NCI-H1694 (cell line): Measurements from ENCODE around the gene PTPMT1.
A peak's percentile ranks its signal among the peaks of the same experiment; 100 is the strongest.
"Not testable (repeated sequence)": the region's sequence is repeated elsewhere in the genome, so short reads cannot be mapped to it uniquely, and the experiment has no call there.

ENCODE experiments used
- DNase-seq: peaks from one replicate; lab custom pipeline; 2025; lab: John Stamatoyannopoulos, UW

The PTPMT1 gene, protein sequence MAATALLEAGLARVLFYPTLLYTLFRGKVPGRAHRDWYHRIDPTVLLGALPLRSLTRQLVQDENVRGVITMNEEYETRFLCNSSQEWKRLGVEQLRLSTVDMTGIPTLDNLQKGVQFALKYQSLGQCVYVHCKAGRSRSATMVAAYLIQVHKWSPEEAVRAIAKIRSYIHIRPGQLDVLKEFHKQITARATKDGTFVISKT

DNA sequence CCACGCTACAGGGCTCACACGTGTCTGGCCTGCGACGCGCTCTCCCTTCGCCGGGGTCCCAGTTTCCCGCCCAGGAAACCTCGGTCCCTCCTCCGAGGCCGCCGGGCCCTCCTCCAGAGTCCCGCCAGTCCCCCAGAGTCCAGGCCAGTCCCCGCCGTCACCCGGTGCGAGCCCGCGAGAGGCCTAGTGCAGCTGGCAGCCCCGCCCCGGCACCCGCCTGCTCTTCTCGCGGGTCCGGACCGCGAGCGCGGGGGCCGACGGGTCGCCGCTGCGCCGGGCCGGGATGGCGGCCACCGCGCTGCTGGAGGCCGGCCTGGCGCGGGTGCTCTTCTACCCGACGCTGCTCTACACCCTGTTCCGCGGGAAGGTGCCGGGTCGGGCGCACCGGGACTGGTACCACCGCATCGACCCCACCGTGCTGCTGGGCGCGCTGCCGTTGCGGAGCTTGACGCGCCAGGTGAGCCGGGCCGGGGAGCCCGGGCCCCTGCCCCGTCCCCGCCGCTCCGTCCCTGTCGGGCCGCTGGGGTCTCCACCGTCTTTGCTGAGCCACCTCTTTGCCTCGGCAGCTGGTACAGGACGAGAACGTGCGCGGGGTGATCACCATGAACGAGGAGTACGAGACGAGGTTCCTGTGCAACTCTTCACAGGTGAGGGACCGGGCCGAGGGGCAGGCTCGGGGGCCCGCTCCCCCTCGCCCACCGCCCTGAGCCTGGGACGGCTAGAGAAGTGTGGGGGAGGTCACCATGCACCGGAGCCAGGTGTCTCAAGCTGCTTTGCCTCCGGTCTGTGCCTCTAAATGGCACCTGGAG is at the start of gene PTPMT1:
Gene PTPMT1 (plus strand): TSS at position 260 of the 809 bp plus-strand sequence. CDS start 24 bp downstream, at position 284.
- no peak for DNase-seq

DNA sequence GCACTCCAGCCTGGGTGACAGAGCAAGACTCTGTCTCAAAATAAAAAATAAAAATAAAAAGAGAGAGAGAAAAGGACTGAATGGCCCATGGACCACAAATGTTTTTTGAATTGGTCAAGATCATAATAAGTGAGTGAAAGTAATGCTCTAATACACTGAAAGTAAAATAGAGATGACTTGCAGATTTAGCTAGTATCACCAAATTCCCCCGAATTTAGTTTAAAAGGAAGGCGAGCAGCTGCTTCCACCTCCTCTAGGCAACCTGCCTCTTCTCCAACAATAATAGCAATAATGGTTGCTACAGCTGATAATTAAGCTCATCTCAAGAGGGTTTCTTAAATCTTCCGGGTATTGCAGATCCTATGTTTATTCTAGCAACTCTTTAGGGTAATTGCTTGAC is 49.2 kb upstream of the PTPMT1 start:
- DNase-seq: no peak

DNA sequence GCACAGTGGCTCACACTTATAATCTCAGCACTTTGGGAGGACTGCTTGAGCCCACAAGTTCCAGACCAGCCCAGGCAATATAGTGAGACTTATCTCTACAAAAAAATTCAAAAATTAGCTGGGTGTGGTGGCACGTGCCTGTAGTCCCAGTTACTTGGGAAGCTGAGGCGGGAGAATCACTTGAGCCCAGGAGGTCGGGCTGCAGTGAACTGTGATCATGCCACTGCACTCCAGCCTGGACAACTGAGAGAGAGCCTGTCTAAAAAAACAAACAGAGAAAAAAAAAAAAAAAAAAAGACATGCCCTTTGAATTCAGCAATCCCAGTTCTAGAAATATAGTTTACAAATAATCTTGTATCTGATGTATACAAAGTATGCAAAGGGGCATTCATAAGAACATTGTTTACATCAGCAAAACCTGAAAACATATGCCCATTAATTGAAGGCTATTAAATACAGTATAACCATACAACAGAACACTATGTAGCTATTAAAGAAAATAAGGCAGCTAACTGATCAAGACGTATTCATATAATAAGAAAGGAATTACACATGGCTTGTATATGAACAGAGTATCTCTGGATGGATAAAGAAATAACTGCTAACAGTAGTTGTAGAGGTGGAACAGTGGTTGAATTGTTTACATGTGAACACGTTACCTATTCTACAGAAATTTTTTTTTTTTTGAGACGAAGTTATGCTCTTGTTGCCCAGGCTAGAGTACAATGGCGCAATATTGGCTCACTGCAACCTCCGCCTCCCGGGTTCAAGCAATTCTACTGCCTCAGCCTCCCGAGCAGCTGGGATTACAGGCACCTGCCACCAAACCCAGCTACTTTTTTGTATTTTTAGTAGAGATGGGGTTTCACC is 48.2 kb upstream of the PTPMT1 start:
- DNase-seq: no peak

DNA sequence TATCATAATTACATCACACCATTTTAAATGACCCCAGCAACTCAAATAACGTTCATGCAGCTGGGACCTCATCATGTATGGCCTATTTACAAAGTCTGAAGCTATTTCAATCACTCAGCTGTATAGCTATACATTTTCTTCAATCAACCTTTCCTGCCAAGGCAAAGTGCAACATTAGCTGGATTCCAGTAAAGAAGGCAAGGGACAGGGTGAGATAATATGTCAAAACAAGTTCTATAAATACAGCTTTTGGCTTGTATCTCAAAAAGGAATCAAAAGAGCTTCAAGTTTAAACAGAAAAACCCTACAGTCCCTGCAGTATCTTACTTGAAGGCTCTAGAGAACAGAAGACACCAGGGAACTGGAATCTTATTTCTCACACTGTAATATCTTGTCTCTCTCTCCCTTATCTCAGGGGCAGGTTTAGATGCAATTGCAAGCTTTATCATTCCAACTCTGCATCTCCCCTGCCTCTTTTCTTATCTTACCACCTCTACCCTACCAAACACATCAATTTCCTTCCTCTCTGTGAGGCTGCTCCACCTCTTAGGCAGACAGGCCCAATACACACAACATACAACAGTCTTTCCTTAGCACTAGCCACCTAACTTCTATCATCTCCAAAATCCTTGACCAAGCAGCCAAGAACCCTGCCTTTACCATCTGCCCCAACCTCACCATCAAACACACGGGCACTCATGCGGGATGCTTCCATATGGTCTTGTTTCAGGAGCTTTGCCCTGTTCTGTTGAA is 47.0 kb upstream of the PTPMT1 start:
- DNase-seq: peak; percentile 44

DNA sequence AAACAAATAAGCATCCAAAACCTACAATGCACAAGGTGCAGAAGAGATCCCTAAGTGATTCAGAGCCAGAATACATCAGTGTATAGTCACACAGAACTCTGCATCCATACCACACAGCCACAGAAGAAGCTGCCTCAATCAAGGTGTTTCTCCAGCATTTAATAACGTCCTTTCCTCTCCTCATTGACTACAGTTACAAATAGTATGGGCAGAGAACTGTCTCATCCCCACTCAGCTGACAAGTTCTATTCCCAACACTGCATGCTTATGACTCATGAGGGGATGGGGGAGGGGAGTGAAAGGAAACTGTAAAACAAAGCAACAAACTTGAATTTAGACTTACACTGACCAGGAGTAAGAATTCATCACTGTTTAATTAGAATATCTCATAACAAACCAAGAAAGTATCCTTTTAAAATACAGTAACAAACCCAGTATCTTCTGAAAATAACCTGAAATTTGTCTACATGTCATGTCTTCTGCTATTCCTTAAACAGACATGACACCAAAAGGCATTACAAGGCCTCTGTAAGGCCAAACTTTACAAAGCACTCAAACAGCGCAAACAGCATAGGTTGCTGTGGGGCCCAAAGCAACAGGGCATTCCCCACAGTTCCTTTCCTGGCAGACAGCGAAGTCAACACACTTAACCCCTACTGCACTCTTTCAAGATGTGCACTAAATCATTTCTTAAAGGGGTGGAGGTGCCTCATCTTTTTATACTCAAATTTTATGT is 41.7 kb upstream of the PTPMT1 start:
- DNase-seq: no peak

DNA sequence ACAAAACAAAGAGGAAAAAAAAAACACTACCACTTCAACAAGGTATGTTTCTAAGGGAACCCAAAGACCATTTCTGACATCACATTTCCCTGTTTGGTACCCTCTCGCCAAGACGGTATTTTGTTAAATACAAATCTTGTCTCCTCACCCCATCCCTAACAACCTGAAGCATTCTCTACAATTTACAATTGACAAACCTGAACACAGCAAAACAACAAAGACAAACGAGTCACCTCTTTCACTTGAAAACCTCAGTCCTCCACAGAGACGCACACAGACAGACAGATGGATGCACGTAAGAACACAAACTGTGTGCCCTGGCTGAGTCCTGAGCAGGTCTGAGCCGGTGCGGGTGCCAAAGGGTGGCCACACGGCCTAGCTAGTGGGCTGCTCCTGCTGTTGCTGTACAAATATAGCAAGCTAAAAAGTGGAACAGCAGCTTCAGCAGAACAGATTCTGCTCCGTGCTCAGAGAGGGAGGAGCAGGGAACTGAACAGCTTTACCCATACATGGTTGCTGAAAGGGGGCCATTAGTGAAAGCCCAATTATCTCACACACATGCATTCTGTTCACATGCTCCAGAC is 41.0 kb upstream of the PTPMT1 start:
- DNase-seq: peak; percentile 66

DNA sequence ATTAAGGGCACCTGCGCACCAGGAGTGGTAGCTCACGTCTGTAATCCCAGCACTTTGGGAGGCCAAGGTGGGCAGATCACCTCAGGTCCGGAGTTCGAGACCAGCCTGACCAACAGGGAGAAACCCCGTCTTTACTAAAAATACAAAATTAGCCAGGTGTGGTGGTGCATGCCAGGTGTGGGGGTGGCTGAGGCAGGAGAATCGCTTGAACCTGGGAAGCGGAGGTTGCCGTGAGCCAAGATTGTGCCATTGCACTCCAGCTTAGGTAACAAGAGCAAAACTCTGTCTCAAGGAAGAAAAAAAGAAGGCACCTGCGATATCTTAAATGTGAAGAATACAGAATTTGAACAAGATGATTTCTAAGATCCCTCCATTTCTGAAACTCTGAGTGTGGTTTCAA is 39.4 kb upstream of the PTPMT1 start:
- DNase-seq: not testable (repeated sequence)

DNA sequence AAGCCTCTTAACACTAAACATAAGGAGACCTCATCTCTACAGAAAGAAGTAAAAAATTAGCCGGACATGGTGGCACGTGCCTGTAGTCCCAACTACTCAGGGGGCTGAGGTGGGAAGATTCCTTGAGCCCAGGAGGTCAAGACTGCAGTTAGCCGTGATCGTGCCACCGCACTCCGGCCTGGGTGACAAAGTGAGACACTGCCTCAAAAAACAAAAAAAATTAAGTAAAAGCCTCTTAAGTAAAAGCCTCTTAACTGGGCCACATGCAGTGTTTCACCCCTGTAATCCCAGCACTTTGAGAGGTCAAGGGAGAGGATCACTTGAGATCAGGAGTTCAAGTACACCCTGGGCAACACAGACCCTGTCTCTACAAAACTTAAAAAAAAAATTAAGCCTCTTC is 38.2 kb upstream of the PTPMT1 start:
- no peak for DNase-seq

DNA sequence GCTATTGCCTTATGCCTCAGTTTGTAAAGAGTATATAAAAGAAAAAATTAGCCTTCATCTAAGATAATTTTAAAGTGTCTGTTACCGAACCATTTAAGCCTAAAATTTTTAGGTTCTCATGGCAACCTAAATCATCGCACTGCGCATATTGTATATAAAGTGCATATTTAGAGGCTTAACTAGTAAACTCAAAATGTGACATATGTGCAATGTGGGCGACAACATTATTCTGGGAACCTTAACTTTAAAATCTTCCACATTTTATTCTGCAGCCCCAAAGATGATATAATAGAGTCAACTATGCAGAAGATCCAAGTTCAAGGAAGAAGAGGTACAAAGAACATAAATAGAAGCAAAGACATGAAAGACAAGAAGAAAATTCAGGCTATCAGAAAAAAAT is 35.4 kb upstream of the PTPMT1 start:
- no peak for DNase-seq

DNA sequence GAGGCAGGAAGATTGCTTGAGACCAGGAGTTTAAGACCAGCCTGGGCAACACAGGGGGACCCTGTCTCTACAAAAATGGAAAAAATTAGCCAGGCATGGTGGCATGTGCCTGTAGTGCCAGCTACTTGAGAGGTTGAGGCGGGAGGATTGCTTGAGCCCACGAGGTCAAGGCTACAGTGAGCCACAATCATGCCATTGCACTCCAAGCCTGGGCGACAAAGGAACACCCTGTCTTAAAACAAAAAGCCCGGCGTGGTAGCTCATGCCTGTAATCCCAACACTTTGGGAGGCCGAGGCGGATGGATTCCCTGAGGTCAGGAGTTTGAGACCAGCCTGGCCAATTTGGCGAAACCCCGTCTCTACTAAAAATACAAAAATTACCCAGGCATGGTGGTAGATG is 34.7 kb upstream of the PTPMT1 start:
- not testable (repeated sequence) for DNase-seq

DNA sequence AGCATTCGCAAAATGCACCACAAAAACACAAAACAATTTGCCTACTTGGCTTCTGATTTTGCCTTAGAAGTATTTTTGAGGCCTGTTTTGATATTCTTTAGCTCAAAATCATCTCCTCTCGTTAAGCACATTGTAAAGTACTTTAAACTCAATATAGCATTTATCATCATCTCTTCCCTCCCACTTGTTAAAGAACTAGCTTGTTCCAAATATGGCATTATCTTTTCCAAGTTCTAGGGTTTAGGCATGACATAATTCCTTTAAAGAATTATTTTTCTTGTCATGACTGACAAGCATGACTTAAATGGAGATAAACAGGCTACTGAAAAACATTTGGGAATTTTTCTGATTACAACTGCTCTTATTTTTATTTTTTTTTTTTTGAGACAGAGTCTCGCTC is 33.7 kb upstream of the PTPMT1 start:
- no peak for DNase-seq

DNA sequence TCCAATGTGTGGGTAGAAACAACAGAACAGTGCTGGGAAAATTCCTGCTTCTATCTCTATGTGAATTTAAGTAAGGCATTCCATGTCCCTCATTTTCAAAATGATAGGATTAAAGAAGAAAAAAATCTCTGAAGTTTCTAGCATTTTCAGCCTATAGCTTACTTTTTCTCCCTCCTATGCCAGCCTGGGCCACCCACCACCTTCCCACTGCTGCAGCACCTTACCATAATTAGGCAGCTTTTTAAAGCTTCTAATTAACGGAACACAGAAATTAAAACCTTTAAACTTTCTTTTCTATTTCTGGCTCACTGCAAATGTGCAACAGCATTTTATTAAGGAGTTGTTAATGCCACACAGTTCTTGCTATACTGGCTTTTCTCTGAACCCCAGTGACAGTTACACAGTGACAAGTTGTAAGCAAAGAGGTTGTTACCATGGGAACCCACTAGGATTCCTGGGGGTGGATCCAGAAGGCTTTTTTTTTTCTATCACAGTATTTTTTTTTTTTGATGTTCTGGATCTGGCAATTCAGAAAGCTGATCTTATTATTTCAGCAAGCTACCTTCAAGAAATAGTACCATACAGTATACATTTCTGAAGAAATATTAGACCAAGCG is 32.7 kb upstream of the PTPMT1 start:
- DNase-seq: no peak

DNA sequence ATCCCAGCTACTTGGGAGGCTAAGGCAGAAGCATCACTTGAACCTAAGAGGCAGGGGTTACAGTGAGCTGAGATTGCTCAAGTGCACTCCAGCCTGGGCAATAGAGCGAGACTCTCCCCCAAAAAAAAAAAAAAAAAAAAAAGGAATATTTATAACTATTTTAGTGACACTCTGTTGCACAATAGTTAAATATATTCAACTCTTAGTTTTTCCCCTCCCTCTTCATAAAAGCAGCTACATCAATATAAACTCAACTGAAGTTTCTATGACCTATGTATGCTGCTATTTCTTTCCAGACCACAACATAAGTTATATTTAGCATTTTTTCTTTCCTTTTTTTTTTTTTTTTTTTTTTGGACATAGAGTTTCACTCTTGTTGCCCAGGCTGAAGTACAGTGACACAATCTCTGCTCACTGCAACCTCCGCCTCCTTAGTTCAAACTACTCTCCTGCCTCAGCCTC is 31.7 kb upstream of the PTPMT1 start:
- no peak for DNase-seq

DNA sequence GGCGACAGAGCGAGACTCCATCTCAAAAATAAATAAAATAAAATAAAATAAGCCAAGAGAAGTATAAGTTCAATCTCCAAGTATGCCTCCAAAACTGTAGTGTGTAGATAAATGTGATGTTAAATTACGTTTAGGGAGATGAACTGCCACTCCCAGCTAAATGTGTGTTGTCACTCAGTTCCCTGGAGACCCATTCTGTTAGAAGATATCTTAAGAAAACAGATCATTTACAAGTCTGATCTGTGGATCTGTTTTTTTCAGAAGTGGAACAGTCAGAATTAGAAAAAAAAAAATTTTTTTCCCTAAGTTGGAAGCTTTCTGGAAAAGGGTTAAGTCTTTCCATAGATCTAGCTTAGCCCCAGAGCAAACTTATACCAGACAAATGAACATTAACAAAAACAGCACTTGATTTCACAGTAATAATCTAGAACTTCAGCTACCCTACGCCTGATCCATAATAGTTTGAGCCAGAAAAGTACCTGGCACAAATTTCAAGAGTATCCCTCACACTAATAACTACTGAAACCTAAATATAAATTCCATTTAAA is 30.6 kb upstream of the PTPMT1 start:
- DNase-seq: no peak

DNA sequence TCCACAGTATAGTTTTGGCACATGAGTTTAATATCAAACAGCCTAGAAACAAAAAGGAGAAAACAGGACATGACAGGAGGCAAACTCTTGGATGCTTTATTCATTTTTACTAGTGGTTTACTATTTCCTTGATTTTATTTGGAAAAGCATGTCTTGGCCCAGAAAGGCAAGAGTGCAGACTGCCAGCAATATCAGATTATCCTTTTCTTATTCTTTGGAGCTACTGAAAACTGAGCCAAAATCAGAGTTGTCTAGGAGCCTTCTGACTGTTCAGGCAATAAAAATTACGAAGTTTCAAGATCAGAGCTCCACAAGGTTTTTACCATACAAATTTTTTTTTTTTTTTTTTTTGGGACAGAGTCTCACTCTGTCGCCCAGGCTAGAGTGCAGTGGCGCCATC is 28.5 kb upstream of the PTPMT1 start:
- no peak for DNase-seq

DNA sequence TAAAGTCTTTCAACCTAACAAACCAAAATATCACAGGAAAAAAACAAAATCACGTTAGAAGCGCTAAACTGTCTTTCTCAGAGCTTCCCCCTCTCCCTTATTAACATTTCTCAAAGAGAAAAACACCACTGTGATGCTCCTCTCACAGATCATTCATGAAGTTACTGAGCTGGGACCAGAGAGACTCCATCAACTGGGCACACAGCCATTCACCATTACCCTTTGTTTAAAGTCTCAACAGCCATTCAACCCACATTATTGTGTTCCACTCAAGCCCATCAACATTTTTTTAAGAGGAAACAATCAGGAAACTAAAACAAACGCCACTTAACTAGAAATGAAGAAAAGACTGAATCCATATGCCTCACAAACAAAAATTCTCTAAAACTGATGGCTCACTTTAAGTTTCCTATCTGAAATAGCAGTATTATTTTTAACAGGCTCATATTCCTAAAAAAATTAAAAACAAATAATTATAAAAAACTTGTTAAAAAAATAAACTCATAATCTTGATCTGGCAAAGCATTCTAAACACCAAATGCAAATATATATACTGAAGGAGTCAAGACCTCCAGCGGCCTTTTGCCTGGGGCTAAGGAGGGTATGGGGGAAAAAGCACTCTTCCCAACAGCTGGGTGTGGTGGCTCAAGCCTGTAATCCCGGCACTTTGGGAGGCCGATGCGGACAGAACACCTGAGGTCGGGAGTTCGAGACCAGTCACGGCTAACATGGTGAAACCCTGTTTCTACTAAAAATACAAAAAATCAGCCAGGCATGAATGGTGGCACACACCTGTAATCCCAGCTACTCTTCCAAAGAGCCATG is 26.4 kb upstream of the PTPMT1 start:
- DNase-seq: no peak

DNA sequence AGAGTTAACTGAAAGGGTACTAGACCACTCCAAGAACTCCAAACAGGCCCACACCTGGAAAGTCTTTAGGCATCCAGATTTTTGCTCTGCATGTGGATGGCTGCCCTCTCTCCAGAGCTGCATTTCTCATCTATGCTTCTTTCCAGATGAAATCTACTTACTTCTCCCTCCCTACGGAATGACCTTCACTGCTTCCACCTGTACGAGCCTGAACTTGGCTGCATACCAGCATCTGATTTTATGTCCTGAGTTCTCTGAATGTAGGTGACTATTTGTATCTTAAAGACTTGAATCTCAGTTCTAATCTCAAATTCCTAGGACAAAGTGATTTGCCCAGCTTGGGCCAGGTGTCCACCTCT is 25.7 kb upstream of the PTPMT1 start:
- no peak for DNase-seq

DNA sequence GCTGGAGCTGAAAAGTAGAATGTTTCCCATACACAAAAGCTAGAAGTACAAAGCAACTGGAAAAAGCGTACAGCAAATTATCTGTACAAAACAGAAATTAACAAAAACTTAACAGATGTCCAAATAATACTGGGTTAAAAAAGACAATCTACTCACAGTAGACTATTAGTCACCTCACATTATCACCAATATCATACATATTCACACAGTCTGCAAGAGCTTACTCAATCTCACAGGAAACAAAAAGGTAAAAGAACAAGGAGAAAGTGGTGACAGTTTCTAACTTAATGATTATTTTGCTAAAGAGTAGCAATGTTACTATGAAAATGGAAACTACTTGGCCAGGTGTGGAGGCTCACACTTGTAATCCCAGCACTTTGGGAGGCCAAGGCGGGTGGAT is 24.3 kb upstream of the PTPMT1 start:
- no peak for DNase-seq

DNA sequence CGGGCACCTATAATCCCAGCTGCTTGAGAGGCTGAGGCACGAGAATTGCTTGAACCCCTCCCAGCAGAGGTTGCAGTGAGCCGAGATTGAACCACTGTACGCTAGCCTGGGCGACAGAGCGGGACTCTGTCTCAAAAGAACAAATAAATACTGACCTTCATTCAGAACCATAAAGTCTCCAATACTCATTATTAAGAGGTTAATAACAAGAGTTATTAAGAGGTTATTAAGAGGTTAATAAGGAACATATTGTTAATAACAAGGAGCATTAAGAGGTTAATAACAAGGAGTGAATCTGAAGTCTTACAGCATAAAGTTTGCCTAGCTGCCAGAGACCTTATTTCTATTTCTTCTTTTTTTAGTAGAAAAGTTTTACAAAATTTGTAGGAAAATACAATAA is 20.1 kb upstream of the PTPMT1 start:
- DNase-seq: no peak
